ENCODE data around the gene NEAT1.

DNA sequence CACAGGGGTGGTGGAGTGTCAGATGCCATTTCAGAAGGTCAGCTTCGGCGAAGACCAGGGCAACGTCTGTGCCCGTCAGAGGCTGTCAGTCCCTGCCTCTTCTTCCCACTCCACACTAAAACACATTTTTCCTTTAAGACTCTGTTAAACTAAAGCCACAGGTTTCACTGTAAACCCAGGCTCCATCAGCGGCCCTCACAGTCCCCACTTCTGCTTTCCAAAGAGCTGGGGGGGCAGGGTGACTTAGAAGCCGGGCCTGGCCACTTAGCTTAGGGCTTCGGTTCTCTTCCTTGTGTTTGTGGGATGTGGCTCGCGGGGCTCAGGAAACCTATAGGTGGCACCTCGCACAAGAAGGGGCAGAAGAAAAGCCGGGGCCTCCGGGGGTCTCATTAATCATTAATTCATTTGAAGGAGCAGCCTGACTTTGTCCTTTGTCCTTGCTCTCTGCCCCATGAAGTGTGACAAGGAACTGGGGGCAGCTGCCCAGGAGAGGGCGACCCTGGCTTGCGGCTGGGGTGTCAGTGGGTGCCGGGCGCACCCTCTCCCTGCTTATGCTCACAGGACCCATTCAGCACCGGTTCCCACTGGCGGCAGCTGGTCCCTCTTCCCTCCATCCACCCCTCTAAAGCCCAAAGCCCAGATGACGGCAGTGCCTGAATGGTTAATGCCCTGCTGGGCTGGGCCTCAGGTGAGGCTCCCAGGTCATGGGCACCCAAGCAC, 44.2 kb upstream of the NEAT1 start:
- TF ChIP-seq, protein P1, sequence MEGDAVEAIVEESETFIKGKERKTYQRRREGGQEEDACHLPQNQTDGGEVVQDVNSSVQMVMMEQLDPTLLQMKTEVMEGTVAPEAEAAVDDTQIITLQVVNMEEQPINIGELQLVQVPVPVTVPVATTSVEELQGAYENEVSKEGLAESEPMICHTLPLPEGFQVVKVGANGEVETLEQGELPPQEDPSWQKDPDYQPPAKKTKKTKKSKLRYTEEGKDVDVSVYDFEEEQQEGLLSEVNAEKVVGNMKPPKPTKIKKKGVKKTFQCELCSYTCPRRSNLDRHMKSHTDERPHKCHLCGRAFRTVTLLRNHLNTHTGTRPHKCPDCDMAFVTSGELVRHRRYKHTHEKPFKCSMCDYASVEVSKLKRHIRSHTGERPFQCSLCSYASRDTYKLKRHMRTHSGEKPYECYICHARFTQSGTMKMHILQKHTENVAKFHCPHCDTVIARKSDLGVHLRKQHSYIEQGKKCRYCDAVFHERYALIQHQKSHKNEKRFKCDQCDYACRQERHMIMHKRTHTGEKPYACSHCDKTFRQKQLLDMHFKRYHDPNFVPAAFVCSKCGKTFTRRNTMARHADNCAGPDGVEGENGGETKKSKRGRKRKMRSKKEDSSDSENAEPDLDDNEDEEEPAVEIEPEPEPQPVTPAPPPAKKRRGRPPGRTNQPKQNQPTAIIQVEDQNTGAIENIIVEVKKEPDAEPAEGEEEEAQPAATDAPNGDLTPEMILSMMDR (conservative IDR thresholded peaks at IDR 0.05; ENCODE audit: low read length) = peak; percentile 43
- no peak for TF ChIP-seq EZH2phosphoT487 (IDR thresholded peaks at IDR 0.05; ENCODE audit: borderline replicate concordance)
